Esophagus muscularis mucosa (tissue), 2 donors: ENCODE measurements around the gene MOB1B.

Experiments
- POLR2A ChIP-seq: fragments of 450-650 bp; IDR thresholded peaks from one replicate; pipeline ENCODE4 v1.6.1; 2017; ENCODE audit warnings: antibody characterized with exemption, moderate library complexity, mild to moderate bottlenecking, low read depth
- POLR2AphosphoS5 ChIP-seq, 2 donors: sonication (generic); formaldehyde crosslinking; IDR thresholded peaks; one replicate each; pipeline ENCODE4 v1.6.1; 2017; ENCODE audit warnings: antibody characterized with exemption in 2 of 2

GRCh38 chr4:70858454-70858853 lies 43.7 kb upstream of the MOB1B start:
- TF ChIP-seq POLR2A: no peak
- no peak for TF ChIP-seq POLR2AphosphoS5 (IDR thresholded peaks at IDR 0.05)
